SK-N-MC (cell line): ENCODE measurements around the gene GPC5.
"Not testable (repeated sequence)": the region's sequence is repeated elsewhere in the genome, so short reads cannot be mapped to it uniquely, and the experiment has no call there.

Experiments used
- DNase-seq: peaks from one replicate; pipeline ENCODE4 v3.0.0-alpha.2; 2011; ENCODE audit warnings: low read depth, low spot score
- H3K27ac ChIP-seq: fragments of 200-600 bp; sonication (generic); 2 replicates; pipeline ENCODE4 v1.5.1; 2016; ENCODE audit warnings: mixed run types
- H3K36me3 ChIP-seq: fragments of 200-600 bp; sonication (generic); 2 replicates; pipeline ENCODE4 v1.6.1; 2017; ENCODE audit warnings: antibody characterized with exemption, low read length, mixed read lengths; ENCODE audit not compliant: insufficient read depth
- H3K4me3 ChIP-seq: fragments of 200-600 bp; sonication (generic); 2 replicates; pipeline ENCODE4 v1.5.1; 2016
- H3K9ac ChIP-seq: fragments of 200-600 bp; sonication (generic); 2 replicates; pipeline ENCODE4 v1.8.0; 2017; ENCODE audit warnings: mixed run types, mixed read lengths; ENCODE audit not compliant: insufficient read length
- H3K9me3 ChIP-seq: fragments of 200-600 bp; sonication (generic); 2 replicates; pipeline ENCODE4 v1.6.1; 2017; ENCODE audit warnings: low read depth, mild to moderate bottlenecking, antibody characterized with exemption, low read length, moderate library complexity, mixed read lengths
- EZH2 ChIP-seq: fragments of 200-600 bp; sonication (generic); IDR thresholded peaks from one replicate; pipeline ENCODE4 v1.6.1; 2017; ENCODE audit warnings: antibody characterized with exemption
- FOXP2 ChIP-seq: optimal IDR thresholded peaks from 2 replicates; pipeline ENCODE3; 2011; ENCODE audit warnings: mild to moderate bottlenecking, moderate library complexity; ENCODE audit not compliant: insufficient read depth; ENCODE audit errors: extremely low read length, control extremely low read depth
- POLR2AphosphoS5 ChIP-seq: IDR thresholded peaks from 2 replicates; pipeline ENCODE4 v1.6.1; 2012; ENCODE audit warnings: mild to moderate bottlenecking, low read depth, low read length, borderline replicate concordance

GPC5 gene

DNA sequence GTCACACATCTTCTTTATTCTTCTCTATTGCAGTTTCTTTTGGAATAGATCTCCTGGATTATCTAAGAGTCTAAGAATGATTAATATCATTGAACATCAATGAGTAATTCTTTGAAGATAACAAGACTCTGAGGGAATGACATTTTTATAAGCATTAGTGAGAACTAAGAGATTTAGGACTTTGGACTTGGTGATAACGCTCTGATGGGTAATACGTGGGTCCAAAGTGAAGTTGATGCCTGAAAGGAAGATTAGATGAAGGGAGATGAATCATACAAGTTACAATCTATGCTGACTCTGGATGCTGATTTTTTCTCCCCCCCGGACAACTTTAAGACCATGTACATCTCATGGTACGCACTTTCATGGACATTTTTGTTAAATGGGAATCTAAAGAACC is 364.5 kb downstream of the GPC5 start:
- TF ChIP-seq POLR2AphosphoS5 = no peak
- no peak for TF ChIP-seq EZH2
- no peak for TF ChIP-seq FOXP2
- DNase-seq = no peak
- Histone ChIP-seq H3K4me3 (no peak overlapping the region), H3K9me3 (no peaks in the 10 kb centered on the region), H3K9ac (no peak overlapping the region), H3K36me3 (no peaks in the 10 kb centered on the region), H3K27ac (no peak overlapping the region)

GRCh38 chr13:91764527-91764926 is 366.1 kb downstream of the GPC5 start:
- no peak for TF ChIP-seq FOXP2

DNA sequence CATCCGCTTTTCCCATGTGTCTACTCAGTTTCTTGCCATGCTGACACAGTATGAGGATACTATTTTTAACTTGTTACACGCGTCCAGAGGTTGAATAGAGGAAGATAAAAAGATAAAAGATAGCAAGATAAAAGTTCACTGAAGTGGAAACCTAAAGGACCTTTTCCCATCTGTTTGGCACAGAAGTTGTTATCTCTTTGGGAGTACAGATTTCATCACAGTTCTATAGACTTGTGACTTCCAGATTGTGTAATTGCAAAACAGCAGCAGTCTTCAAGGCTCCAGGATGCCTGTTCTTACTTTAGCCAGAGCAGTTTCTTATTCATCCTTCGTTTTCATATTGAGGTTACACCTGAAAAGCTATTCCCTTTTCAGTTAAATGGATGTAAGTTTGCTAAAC is 369.2 kb downstream of the GPC5 start:
- no peak for DNase-seq
- H3K9me3 ChIP-seq = no peaks in the 10 kb centered on the region
- TF ChIP-seq EZH2 (no peak), POLR2AphosphoS5 (no peak), FOXP2 (no peak)
- H3K27ac ChIP-seq = no peak overlapping the region
- no peaks in the 10 kb centered on the region for H3K36me3 ChIP-seq
- H3K4me3 ChIP-seq = no peak overlapping the region
- H3K9ac ChIP-seq = no peak overlapping the region

More at GRCh38 chr13:91764527-91764926, 366.1 kb downstream of the GPC5 start:
- Histone ChIP-seq H3K27ac (no peak overlapping the region), H3K4me3 (no peak overlapping the region), H3K36me3 (no peaks in the 10 kb centered on the region), H3K9me3 (no peaks in the 10 kb centered on the region), H3K9ac (no peak overlapping the region)
- DNase-seq = no peak

GRCh38 chr13:91768746-91769145 is 370.3 kb downstream of the GPC5 start:
- H3K36me3 ChIP-seq = no peaks in the 10 kb centered on the region
- no peak for DNase-seq
- no peak overlapping the region for H3K27ac ChIP-seq
- no peak overlapping the region for H3K4me3 ChIP-seq
- H3K9ac ChIP-seq = no peak overlapping the region
- TF ChIP-seq FOXP2 (no peak), POLR2AphosphoS5 (no peak), EZH2 (no peak)
- no peaks in the 10 kb centered on the region for H3K9me3 ChIP-seq

DNA sequence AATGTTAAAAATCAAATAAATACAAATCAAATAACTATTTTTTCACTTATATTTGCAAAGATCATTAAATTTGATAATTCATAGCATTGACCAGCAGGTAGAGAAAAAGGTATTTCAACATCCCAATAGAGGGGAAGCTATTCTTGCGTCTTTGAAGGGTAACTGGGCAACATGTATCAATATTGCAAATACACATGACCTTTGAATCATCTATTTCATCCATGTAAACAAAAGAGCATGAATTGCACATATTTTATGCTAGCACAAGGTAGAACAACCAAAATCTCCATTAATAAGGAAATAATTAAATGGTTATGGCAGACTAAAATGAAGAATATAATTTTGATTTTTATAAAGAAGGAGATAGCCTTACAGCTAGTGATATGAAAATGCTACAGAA is 372.8 kb downstream of the GPC5 start:
- TF ChIP-seq EZH2 = no peak
- TF ChIP-seq FOXP2 = no peak
- TF ChIP-seq POLR2AphosphoS5 = no peak

DNA sequence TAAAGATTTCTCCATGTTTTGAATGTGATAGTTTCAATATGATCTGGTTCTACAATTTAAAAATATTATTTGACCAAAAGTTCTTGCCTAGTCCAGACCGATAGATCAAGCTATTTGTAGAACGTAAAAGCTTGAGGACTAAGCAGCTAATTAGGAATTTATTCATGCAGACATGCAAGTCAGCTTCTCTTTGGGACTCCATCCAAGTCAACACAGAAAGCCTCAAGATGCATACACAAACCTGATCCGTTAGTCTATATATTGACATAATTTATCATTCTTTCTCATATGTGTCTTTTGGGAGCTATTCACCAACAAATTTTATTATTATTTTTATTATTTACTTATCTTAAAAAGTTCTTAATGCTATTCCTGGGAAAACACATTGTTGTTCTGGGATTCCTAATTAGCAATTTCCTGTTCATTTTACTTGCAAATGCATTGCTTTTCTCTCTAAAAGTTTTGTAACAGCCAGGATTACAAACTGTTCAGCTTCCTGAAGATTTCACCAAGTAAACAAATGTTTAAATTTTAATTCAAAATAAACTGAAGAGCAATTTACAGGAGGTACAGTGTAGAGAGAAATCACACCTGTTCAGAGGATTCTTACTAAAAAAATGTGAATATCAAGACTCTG is 375.3 kb downstream of the GPC5 start:
- Histone ChIP-seq H3K9ac (no peak overlapping the region), H3K9me3 (no peaks in the 10 kb centered on the region), H3K4me3 (peak overlapping the region; percentile 46), H3K27ac (no peak overlapping the region), H3K36me3 (no peaks in the 10 kb centered on the region)
- no peak for TF ChIP-seq EZH2
- no peak for TF ChIP-seq FOXP2
- DNase-seq = no peak

More for the DNA sequence above, 372.8 kb downstream of the GPC5 start:
- H3K4me3 ChIP-seq = no peak overlapping the region
- no peaks in the 10 kb centered on the region for H3K36me3 ChIP-seq
- no peak for DNase-seq
- H3K27ac ChIP-seq = no peak overlapping the region
- H3K9ac ChIP-seq = no peak overlapping the region
- no peaks in the 10 kb centered on the region for H3K9me3 ChIP-seq

GRCh38 chr13:91774397-91774796 is 376.0 kb downstream of the GPC5 start:
- DNase-seq = no peak
- TF ChIP-seq EZH2 = no peak
- TF ChIP-seq FOXP2 = no peak
- TF ChIP-seq POLR2AphosphoS5 = no peak
- Histone ChIP-seq H3K27ac (no peak overlapping the region), H3K36me3 (no peaks in the 10 kb centered on the region), H3K9ac (no peak overlapping the region), H3K9me3 (no peaks in the 10 kb centered on the region), H3K4me3 (no peak overlapping the region; the same call in 1 of the 2 replicates)

- Histone ChIP-seq H3K9me3 (no peaks in the 10 kb centered on the region), H3K9ac (no peak overlapping the region), H3K27ac (no peak overlapping the region), H3K36me3 (no peaks in the 10 kb centered on the region), H3K4me3 (no peak overlapping the region)
- no peak for DNase-seq
- TF ChIP-seq FOXP2 = no peak
- no peak for TF ChIP-seq EZH2
- TF ChIP-seq POLR2AphosphoS5 = no peak
These were observed 378.3 kb downstream of the GPC5 start for GRCh38 chr13:91776611-91777193.

DNA sequence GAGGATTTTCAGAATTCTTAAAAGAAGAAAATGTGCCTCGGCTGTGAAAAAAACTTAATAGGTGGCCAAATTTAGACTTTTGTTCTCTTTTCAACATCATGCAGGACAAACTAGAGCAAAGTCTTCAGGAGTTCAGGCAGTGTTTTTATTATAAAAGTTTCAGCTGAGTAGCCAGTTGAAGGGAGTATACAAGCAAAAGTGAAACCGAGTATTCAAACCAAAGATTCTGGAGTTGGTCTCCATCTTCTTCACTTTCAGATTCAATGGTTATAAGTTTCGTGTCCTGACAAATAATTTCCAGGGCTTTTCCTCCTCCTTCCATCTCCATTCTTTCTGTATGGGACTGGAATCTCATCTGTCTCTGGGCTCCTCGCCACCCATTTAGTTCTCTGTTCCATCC is 379.7 kb downstream of the GPC5 start:
- no peak for DNase-seq
- TF ChIP-seq POLR2AphosphoS5 (no peak), EZH2 (no peak), FOXP2 (no peak)
- Histone ChIP-seq H3K36me3 (no peaks in the 10 kb centered on the region), H3K27ac (no peak overlapping the region), H3K9me3 (no peaks in the 10 kb centered on the region), H3K9ac (no peak overlapping the region), H3K4me3 (no peak overlapping the region)

DNA sequence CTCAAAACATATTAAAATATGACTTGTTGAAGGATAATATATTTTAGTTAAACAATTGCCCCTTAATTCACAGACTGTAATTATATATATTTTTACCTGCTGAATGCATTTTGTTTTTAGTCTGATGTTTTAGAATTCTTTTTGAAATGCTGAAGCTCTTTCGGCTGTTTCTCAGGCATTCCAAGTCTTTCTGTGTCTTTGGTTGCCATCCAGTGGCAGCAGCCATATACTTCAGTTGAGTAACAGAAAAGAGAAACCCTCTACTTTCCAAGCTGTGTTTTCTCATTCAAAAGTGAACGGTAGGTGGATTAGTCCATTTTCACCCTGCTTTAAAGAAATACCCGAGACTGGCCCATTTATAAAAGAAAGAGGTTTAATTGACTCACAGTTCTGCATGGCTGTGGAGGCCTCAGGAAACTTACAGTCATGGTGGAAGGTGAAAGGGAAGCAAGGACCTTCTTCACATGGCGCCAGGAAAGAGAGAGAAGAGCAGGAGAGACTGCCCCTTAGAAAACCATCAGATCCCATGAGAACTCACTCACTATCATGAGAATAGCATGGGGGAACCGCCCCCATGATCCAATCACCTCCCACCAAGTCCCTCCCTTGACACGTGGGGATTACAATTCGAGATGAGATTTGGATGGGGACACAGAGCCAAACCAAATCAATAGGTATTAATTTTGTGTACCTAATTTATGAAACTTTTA is 383.7 kb downstream of the GPC5 start:
- H3K27ac ChIP-seq, H3K9ac ChIP-seq, H3K4me3 ChIP-seq, DNase-seq, H3K36me3 ChIP-seq, H3K9me3 ChIP-seq: not testable (repeated sequence)
